HEK293T (cell line): ENCODE results near the gene CNN3.

Experiments
- ARNT ChIP-seq: fragments of 450-650 bp; IDR thresholded peaks from 2 replicates; pipeline ENCODE4 v1.6.1; 2017; ENCODE audit warnings: mild to moderate bottlenecking
- BHLHE40 ChIP-seq: fragments of 450-650 bp; IDR thresholded peaks from 2 replicates; pipeline ENCODE4 v1.6.1; 2016; ENCODE audit warnings: mild to moderate bottlenecking, moderate library complexity, borderline replicate concordance
- FOXM1 ChIP-seq: fragments of 450-650 bp; IDR thresholded peaks from 2 replicates; pipeline ENCODE4 v1.6.1; 2017; ENCODE audit warnings: mild to moderate bottlenecking, borderline replicate concordance
- HDGF ChIP-seq: fragments of 450-650 bp; IDR thresholded peaks from 2 replicates; pipeline ENCODE4 v1.6.1; 2017; ENCODE audit warnings: antibody characterized with exemption, borderline replicate concordance
- L3MBTL2 ChIP-seq: fragments of 450-650 bp; conservative IDR thresholded peaks from 2 replicates; pipeline ENCODE4 v1.6.1; 2016; ENCODE audit warnings: mild to moderate bottlenecking
- SP1 ChIP-seq: fragments of 450-650 bp; IDR thresholded peaks from 2 replicates; pipeline ENCODE4 v1.6.1; 2017

- TF ChIP-seq FOXM1 (no peak), L3MBTL2 (no peak), SP1 (no peak), BHLHE40 (no peak), HDGF (no peak), ARNT (no peak)
These were observed 72.2 kb downstream of the CNN3 start for GRCh38 chr1:94854458-94855306.
